Gastroesophageal sphincter (tissue), 3 donors: ENCODE results near the gene KRT8.

Experiments used
- CTCF ChIP-seq, 4 experiments: fragments of 200-600 bp in 2 of 4; fragments of 450-650 bp in 2 of 4; sonication (generic) in 1 of 4; IDR thresholded peaks; one replicate each; pipeline ENCODE4 v1.5.1; 2017 to 2019; ENCODE audit warnings: antibody characterized with exemption in 4 of 4, mild to moderate bottlenecking in 2 of 4, moderate library complexity in 2 of 4
- POLR2AphosphoS5 ChIP-seq: sonication (generic); formaldehyde crosslinking; IDR thresholded peaks from one replicate; pipeline ENCODE4 v1.6.1; 2017; ENCODE audit warnings: antibody characterized with exemption

- TF ChIP-seq POLR2AphosphoS5 (no peak), CTCF (IDR thresholded peaks at IDR 0.05) (no peak)
These were observed 40.0 kb upstream of the KRT8 start for GRCh38 chr12:52944683-52945388.
